Neural cell (in vitro differentiated cells): Measurements from ENCODE around the gene CD300H.

Source experiments
- CTCF ChIP-seq: fragments of 450-650 bp; IDR thresholded peaks from 2 replicates; pipeline ENCODE4 v1.5.1; 2014; ENCODE audit warnings: antibody characterized with exemption, mild to moderate bottlenecking, moderate library complexity; ENCODE audit not compliant: poor library complexity, severe bottlenecking
- EP300 ChIP-seq: fragments of 450-650 bp; conservative IDR thresholded peaks from 2 replicates; pipeline ENCODE4 v1.6.1; 2014; ENCODE audit warnings: antibody characterized with exemption, mild to moderate bottlenecking, moderate library complexity; ENCODE audit not compliant: poor library complexity, severe bottlenecking
- EZH2 ChIP-seq: fragments of 200-600, 300-800 bp; shearing (Covaris generic), sonication (generic); IDR thresholded peaks from 2 replicates; pipeline ENCODE4 v1.6.1; 2014; ENCODE audit warnings: antibody characterized with exemption, low read length, borderline replicate concordance, mild to moderate bottlenecking; ENCODE audit not compliant: insufficient read depth, poor library complexity, severe bottlenecking

- TF ChIP-seq CTCF = no peak
- no peak for TF ChIP-seq EP300
- TF ChIP-seq EZH2 = no peak
Observed at GRCh38 chr17:74610108-74610507, 42.8 kb upstream of the CD300H start.
